ENCODE data around the gene KIAA1671.
A peak's percentile ranks its signal among the peaks of the same experiment; 100 is the strongest.

KIAA1671 gene

DNA sequence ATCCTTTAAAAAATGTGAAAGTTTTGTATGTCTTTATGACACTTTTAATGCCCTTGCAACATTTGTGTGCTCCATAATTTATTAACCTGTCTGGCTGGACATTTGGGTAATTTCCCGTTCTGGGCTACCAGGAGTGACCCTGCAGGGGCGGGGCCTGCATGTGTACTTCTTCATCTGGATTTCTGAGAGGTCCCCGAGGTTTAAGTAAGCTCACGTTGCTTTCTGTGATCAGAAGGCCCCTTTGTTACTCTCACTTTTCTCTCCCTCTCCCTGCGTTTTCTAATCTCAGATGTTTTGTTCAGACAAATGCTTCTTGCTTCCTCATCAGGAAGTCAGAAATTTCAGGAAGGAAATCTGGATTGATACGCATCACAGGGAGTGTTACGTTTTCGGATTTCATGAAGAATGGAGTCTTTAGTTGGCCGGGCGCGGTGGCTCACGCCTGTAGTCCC is 168.3 kb downstream of the KIAA1671 start:
- DNase-seq: peak; percentile 60

- no peak for DNase-seq
Measured at GRCh38 chr22:25122136-25122764, 169.7 kb downstream of the KIAA1671 start.

DNA sequence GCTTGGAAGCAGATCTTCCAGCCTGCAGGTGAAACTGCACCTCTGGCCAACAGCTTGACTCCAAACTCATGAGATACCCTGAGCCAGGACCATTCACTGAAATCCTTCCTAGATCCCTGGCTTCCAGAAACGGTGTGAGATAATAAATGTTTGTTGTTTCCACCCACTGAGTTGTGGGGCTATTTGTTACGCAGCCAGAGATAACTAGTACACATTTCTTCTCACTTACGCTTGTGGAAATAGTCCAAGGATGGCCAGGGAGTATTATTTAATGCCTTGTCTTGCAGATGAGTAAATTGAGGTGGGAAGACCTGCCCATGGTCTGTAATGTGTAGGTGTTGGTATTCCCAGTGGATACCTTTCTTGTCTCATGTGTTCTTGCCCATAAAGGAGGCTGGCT is 171.2 kb downstream of the KIAA1671 start:
- DNase-seq: no peak

GRCh38 chr22:25125693-25126357 is 173.3 kb downstream of the KIAA1671 start:
- no peak for DNase-seq

DNA sequence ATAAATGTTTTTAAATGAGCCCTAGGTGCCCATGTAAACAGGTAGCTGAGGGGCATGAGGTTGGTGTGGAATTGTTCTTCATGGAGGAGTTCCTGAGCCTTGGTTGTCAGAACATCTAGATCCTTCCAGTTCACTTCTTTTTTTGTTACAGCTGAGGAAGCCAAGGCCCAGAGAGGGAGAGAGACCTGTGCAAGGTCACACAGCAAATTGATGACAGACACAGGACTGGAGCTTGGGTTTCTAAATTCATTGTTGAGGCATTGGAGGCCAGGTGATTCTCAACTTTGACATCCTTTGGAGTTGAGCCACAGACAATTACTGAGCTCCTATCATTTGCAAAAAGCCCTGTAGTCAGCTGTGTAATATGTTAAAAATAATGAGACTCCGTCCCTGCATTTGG is 174.0 kb downstream of the KIAA1671 start:
- DNase-seq: no peak

GRCh38 chr22:25127318-25127717 is 174.8 kb downstream of the KIAA1671 start:
- DNase-seq: peak; percentile 60

- no peak for DNase-seq
Measured at GRCh38 chr22:25130462-25130861, 177.9 kb downstream of the KIAA1671 start.

DNA sequence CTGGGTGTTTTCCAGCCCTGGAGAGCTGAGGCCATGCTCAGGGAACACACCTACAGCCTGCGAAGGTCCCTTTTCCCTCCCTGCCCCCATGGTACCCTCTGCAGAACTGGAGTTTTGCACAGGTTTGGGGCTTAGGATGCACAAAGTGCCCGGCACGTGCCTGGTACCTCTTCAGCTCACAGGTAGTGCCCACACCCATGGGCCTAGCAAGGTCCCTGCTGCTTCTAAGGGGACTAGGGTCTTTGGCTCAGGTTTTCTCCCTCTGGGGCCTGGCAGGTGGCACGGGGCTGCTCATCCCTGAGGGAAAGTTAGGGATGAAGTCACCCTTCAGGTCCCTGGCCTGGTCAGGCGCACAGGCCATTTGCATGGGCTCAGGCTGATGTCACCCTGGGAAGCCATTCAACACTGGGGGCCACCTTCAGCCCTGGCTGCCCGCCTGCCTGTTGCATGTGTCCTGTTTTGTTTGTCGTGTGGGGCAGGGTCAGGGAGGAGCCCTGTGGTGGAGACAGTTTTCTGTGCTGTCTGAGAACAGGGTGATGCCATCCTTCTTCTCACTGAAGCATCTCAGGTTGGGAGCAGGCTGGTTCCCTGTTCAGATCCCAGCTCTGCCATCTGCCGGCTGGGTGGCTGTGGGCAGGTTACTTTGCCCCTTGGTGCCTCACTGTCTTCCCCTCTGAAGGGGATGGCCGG is 178.8 kb downstream of the KIAA1671 start:
- DNase-seq: no peak

DNA sequence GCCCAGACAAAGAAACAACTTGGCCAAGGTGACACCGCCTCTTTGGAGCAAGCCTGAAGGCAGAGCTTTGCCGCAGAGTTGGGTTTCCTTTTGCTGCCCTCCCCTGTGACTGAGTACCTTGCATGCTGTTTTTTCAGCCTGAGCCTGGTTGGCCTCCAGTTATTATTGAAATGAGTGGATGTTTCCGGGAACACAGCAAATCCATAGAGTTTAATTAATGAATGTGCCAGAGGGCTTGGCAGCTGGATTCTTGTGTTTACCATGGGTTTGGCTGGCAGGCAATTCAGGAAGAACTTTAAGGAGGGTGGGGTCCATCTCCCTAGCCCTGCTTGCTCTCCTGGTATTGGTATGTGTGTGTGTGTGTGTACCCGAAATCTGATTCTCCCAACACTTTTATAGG is 181.5 kb downstream of the KIAA1671 start:
- DNase-seq: no peak

DNA sequence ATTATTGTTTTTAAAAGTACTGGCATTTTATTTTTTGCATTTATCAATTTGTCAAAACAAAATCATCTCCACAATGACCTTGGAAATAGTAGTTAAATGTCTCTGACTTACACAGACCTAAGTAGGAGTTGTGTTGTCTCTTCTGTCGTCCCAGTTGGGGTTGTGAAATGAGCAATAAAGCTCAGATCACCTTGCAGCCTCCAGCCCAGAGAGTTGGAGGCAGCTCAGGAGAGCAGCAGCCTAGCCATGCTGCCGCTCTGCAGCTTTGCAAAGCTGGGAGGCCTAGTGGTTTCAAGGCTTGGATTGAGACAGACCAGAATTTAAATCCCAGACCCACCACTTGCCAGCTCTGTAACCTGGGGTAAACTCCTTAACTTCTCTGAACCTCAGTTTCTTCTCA is 181.9 kb downstream of the KIAA1671 start:
- DNase-seq: no peak

GRCh38 chr22:25136953-25137576 is 184.5 kb downstream of the KIAA1671 start:
- no peak for DNase-seq

GRCh38 chr22:25137577-25138525 is 185.3 kb downstream of the KIAA1671 start:
- no peak for DNase-seq

DNA sequence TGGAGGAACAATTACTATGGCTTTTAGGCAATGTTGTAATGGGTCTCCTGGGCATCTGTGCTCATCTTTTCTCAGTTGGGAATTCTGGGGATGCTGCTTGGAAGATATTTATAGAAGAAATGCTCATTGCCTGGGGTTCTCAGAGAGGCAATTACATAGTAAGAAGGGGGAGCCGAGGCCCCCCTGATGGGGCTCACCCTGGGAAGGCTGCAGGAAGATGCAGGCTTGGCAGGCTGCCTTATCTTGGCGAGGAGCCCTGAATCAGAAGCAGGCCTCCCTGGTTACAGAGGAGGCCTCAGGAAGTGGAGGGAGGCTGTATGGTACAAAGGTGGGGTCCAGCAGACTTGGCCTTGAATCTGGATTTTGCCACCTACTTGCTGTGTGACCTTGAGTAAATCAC is 186.5 kb downstream of the KIAA1671 start:
- no peak for DNase-seq

DNA sequence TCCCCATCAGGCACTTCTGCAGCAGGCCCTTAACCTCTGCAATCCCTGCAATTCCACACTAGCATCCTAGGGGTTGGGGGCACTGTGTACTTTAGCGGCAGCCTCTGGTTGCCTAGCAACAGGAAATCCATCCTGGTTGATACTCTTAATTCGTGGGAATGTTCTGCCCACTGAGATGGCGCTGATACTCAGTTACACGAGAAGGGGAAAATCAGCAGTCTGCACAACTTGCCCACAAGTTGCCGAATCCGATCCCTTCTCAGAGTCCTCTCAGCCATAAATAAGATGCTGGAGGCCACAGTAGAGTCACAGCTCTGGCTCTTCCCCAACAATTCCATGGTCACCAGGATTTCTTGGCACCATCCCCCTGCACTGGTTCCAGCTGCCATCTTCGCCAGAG is 189.6 kb downstream of the KIAA1671 start:
- no peak for DNase-seq

DNA sequence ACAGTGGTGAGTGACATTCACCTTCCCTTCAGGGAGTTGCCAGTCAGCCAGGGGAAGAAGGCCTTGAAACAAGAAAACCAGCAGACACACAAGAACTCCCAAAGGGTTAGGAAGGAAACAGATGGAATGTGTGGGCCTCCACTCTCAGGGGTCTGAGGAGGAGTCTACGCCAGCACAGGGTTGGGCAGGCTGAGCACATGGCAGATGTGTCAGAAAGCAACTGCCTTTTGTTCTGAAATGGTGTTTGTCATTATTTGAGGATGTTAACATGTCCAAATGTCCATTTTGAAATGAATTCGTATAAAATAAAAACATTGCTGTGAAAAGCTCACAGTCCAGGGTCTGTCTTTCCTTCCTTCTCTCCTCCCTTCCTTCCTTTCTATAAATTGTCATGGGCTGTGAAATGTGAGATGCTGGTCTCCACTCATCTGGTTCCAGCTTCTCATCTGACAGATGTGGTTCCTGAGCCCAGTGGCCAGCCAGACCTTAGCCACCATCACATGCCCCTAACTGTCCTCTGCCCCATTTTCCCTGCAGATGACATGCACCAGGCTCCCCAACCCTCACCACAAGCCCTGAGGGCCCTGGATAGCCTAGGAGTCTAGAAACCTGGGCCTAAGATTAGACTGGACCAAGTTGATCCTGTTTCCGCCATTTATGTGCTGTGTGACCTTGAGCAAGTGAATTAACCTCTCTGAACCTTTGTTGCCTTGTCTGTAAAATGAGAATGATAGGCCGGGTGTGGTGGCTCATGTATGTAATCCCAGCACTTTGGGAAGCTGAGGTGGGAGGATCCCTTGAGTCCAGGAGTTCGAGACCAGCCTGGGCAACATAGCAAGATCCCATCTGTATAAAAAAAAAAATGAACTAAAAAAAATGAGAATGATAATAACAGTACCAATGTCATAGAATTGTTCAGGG is 190.9 kb downstream of the KIAA1671 start:
- DNase-seq: no peak

DNA sequence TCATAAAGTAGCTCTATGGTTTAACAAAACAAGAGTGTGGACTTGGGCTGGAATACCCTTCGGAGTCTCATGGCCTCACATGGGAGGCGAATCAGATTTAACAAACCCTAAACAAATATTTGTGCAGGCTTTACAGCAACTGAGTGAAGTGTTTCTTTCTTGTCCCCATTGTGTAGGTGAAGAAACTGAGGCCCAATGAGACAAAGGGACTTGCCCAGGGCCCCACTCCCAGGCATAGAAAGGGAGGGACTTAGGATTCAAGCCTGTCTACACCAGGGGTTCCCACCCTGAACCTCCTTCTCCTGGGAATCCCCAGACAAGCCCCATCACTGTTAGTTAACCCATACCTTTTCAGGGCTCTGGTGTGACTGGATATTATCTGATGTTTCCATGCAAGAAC is 192.0 kb downstream of the KIAA1671 start:
- DNase-seq: no peak

DNA sequence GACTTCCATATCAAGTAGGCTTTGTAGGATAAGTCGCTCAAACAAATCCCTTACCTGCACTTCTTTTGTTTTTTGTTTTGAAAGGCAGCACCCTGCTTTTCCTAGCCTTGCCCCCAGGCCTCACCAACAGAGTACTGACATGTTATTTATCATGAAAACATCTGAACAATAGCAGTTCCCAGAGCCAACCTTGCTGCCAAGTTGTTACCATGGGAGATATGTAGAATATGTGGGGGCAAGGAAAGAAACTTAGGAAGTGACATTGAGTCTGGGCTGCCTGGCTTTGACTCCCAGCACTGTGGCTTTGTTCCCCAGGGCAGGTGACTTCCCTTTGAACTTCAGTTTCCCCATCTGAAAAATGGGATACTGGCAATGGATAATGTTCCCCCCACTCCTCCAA is 193.8 kb downstream of the KIAA1671 start:
- no peak for DNase-seq

GRCh38 chr22:25146906-25147641 is 194.6 kb downstream of the KIAA1671 start:
- DNase-seq: no peak

DNA sequence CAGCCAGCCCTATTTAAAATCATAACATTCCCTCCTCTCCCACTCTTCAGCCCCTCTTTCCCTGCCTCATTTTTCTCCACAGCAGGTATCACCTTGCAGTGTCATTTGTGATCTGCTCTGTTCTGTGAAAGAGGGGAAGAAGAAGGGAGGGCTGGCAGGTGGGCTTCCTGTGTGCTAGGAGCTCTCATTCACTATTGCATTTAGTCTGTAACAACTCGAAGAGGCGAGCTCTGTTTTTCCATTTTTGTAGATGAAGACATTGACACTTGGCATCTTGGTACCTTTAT is 195.1 kb downstream of the KIAA1671 start:
- DNase-seq: no peak

- DNase-seq: peak; percentile 69
Measured at GRCh38 chr22:25148149-25148691, 195.7 kb downstream of the KIAA1671 start.

GRCh38 chr22:25149014-25149413 is 196.5 kb downstream of the KIAA1671 start:
- DNase-seq: no peak
